ACC112 (cell line): Measurements from ENCODE around the gene HPCAL4.

Experiments
- H2AFZ ChIP-seq: fragments of 200-600 bp; sonication (generic); one replicate; pipeline ENCODE4 v1.6.0; 2017; ENCODE audit warnings: antibody characterized with exemption, low read length; ENCODE audit not compliant: unreplicated experiment
- H3K27ac ChIP-seq: fragments of 200-600 bp; sonication (generic); 2 replicates; pipeline ENCODE4 v1.5.1; 2014; ENCODE audit warnings: low read depth, mild to moderate bottlenecking, antibody characterized with exemption, low read length, moderate library complexity
- H3K27me3 ChIP-seq: fragments of 200-600 bp; sonication (generic); 2 replicates; pipeline ENCODE4 v1.6.1; 2014; ENCODE audit warnings: mild to moderate bottlenecking, antibody characterized with exemption, low read length, moderate library complexity, mixed read lengths; ENCODE audit not compliant: insufficient read depth
- H3K36me3 ChIP-seq: fragments of 200-600 bp; sonication (generic); 2 replicates; pipeline ENCODE4 v1.6.1; 2016; ENCODE audit warnings: mild to moderate bottlenecking, antibody characterized with exemption, low read length, moderate library complexity, mixed read lengths; ENCODE audit not compliant: insufficient read depth
- H3K4me1 ChIP-seq: fragments of 200-600 bp; sonication (generic); one replicate; pipeline ENCODE4 v1.6.1; 2016; ENCODE audit warnings: low read length, mixed read lengths; ENCODE audit not compliant: insufficient read depth, unreplicated experiment, control insufficient read depth
- H3K4me3 ChIP-seq: fragments of 200-600 bp; sonication (generic); 2 replicates; pipeline ENCODE4 v1.5.1; 2014; ENCODE audit warnings: mild to moderate bottlenecking, low read depth, low read length
- H3K79me2 ChIP-seq: fragments of 200-600 bp; sonication (generic); one replicate; pipeline ENCODE4 v1.6.0; 2016; ENCODE audit warnings: low read length; ENCODE audit not compliant: control insufficient read depth, unreplicated experiment, insufficient read depth

Gene HPCAL4

DNA sequence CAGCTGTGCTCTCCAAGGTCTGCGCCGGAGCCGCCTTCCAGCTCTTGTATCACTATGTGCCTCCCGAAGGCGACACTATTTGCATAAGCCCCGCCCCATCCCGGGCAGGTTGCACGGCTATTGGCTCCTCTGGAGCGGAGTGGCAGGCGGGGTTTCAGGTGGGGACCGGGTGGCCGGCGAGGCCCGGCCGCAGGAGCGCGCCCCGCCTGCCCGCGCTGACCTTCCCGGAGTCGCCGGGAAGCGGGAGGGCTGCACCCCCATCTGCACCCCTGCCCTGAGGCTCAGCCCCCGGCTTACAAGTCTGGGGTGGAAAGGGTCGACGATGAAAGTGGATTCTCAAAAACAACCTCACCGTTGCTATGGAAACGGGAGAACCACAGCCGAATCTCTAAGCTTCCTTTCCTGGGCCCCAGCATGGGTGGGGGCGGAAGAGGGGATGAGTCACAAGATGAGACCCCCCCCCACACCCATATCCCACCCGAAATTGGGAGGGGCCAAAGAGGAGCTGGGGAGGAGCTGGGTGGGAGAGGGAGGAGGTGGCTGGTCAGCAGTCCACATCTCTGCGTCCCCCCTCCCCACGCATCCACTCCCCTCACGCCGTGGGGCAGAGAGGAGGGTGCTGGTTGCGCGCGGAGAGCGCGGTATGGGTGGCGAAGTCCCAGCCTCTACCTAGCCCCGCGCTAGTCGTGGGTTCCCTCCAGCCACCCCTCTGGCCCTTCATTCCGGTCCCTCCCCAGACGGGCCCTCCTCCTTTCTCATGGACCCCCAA, at the start of gene HPCAL4:
TSS of gene HPCAL4 (minus strand) at position 51 of the 769 bp plus-strand sequence. CDS start 6,830 bp downstream, outside the sequence.
- Histone ChIP-seq H3K79me2 (no peaks in the 10 kb centered on the region), H3K27ac (no peak within 1 kb of the TSS), H3K4me3 (peak within 1 kb of the TSS; percentile 66), H2AFZ (no peak within 1 kb of the TSS), H3K4me1 (no peaks in the 10 kb centered on the region), H3K27me3 (peaks cover 96% of the 10 kb centered on the region), H3K36me3 (no peaks in the 10 kb centered on the region)

DNA sequence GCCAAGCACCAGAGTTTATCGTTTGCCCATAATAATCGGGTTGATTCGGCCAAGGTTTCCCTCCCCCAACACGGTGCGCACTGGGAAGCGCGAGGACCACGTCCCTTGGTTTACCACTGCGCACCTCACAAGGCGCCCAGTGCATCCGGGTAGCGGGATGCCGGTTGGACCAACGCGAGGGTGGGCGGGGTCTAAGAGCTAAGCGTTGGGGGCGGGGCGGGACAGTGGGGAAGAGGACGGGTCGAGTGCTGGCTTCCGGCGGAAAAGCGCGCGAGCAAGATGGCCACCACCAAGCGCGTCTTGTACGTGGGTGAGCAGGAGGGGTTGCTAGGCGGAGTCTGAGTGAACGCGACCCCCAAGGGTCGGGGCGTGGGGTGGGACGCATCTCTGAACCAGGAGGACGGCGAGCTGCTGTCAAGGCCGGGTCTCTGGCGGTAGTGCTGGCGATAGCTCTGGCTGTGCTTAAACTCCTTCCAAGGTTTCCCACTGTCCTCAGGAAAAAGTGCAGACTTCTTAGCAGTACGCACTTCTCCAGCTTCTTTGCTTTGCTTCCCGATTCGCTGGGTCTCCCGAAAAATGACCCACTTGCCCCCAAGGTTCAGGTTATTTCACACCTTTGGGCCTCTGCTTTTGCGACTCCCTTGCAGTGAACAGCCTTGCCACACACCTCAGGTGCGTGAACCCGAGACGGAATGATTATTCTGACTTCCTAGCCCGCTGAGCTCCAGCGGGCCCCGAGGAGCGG, 47.6 kb upstream of the HPCAL4 start, which contains the start of gene PPIE:
TSS of gene PPIE (plus strand) at position 261 of the 745 bp plus-strand sequence. CDS start at position 280, 19 bp downstream.
- H3K36me3 ChIP-seq, result peaks cover 9% of the 10 kb centered on the region; the same call in 1 of the 2 replicates
- H3K27me3 ChIP-seq, result peaks cover 12% of the 10 kb centered on the region
- H3K4me3 ChIP-seq, result peak within 1 kb of the TSS; percentile 97
- peak within 1 kb of the TSS; percentile 89 for H2AFZ ChIP-seq
- H3K4me1 ChIP-seq, result peaks cover 27% of the 10 kb centered on the region
- peak within 1 kb of the TSS; percentile 18; the same call in 1 of the 2 replicates for H3K27ac ChIP-seq
- peaks cover 19% of the 10 kb centered on the region for H3K79me2 ChIP-seq

DNA sequence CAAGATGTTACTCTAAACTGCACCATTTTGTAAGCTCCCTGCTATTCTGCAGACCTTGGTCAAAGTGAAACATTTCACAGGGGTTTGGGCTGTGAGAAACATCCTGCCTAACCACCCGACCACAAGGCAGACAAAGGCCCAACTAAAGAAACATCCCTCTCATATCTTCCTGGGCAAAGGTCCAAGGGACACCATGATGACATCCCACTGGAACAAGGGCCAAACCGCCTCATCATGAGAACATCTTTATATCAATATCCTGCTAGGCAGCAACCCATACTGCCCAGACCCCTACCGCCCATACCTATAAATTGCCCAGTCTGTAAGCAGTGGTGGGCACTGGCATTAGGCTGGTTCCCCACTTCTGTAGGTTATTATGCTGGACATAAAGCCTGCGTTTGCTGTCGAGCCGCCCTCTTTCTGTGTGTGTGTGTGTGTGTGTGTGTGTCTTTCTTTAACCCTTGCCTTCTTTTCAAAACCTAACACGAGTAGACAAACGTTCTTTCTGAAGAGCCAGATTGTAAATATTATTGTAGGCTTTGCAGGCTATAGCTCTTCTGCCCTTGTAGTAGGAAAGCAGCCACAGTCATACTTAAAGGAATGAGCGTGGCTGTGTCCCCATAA, 46.4 kb upstream of the HPCAL4 start:
- Histone ChIP-seq H3K36me3 (peaks cover 9% of the 10 kb centered on the region; the same call in 1 of the 2 replicates), H3K27ac (no peak overlapping the region), H2AFZ (no peak overlapping the region), H3K27me3 (peaks cover 24% of the 10 kb centered on the region), H3K4me3 (no peak overlapping the region), H3K4me1 (peaks cover 27% of the 10 kb centered on the region), H3K79me2 (peaks cover 19% of the 10 kb centered on the region)

DNA sequence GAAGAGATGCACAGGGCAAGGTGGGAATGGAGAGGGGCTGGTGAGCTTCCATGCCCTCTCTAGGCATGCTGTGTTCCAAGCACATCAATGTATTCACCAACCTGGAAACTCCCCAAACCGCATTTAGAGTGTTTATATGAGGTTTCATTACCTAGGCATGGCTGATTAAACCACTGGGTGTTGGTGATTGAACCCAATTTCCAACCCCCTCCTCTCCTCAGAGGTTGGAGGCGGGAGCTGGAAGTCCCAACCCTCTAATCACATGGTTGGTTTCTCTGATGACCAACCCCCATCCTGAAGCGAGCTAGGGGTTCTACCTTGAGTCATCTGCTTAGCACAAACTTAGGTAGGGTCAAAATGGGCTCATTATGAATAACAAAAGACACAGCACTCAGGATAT, 44.5 kb upstream of the HPCAL4 start:
- Histone ChIP-seq H2AFZ (no peak overlapping the region), H3K4me1 (peaks cover 24% of the 10 kb centered on the region), H3K27me3 (peaks cover 35% of the 10 kb centered on the region)

DNA sequence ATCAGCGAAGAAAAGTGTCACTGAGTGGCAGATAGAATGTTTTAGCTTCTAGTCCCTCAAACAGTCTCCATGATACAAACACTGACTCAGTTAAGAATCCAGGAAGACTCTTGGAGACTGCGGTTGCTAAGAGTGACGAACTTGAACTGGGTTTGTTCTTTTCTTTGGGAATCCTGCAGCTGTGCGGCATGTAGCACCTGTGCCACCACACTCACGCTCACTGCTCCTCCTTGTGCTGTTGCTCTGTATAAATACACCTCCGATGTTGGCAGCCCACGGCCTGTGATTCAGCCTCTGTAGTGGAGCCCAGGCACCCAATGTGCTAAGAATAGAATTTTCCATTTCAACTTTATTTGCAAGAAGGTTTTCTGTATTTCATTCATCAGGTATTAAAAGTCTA, 41.9 kb upstream of the HPCAL4 start:
- H3K79me2 ChIP-seq, result no peaks in the 10 kb centered on the region
- no peak overlapping the region for H2AFZ ChIP-seq
- H3K36me3 ChIP-seq, result no peaks in the 10 kb centered on the region
- no peak overlapping the region for H3K27ac ChIP-seq
- H3K4me1 ChIP-seq, result peaks cover 8% of the 10 kb centered on the region
- no peak overlapping the region for H3K4me3 ChIP-seq
- peaks cover 35% of the 10 kb centered on the region for H3K27me3 ChIP-seq

More for the DNA sequence above, 44.5 kb upstream of the HPCAL4 start:
- Histone ChIP-seq H3K36me3 (no peaks in the 10 kb centered on the region), H3K4me3 (no peak overlapping the region), H3K79me2 (peaks cover 19% of the 10 kb centered on the region), H3K27ac (no peak overlapping the region)

DNA sequence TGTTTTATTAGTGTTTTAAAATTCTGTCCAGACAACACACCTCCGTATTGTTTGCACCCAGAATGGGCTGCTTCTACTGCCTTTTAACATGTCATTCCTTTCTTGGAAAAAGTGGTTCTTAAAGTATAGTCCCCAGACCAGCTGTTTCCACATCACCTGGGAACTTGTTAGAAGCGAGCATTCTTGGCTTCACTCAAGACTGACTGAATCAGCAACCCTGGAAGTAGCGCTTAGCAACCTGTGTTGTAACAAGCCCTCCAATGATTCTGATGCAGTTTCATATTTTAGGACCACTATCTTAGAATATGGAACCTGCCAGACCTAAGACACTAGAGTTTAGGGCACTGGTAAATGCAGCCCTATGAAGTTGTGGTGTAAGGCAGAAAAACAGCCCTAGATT, 41.5 kb upstream of the HPCAL4 start:
- Histone ChIP-seq H2AFZ (no peak overlapping the region), H3K27me3 (peaks cover 36% of the 10 kb centered on the region), H3K4me1 (peaks cover 7% of the 10 kb centered on the region), H3K36me3 (no peaks in the 10 kb centered on the region), H3K79me2 (no peaks in the 10 kb centered on the region), H3K4me3 (no peak overlapping the region), H3K27ac (no peak overlapping the region)

DNA sequence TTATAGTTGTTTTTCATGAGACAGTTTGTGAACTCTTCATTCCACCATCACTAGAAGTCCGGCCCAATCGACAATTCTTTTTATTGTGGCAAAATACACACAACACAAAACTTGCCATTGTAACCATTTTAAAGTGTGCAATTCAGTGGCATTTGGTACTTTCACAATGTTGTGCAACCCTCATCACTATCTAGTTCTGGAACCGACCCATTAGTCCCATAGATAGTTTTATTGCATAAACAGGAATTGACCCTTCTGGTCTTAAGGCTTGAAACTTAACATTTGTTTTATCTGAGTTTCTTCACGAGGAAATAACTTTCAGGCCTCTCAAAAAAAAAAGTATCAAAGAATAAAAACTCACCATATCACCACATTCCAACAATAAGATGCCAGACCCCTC, 38.6 kb upstream of the HPCAL4 start:
- H3K4me1 ChIP-seq, result no peaks in the 10 kb centered on the region
- no peaks in the 10 kb centered on the region for H3K36me3 ChIP-seq
- peaks cover 40% of the 10 kb centered on the region for H3K27me3 ChIP-seq
- no peak overlapping the region for H3K27ac ChIP-seq
- no peak overlapping the region for H3K4me3 ChIP-seq
- H2AFZ ChIP-seq, result no peak overlapping the region
- no peaks in the 10 kb centered on the region for H3K79me2 ChIP-seq

DNA sequence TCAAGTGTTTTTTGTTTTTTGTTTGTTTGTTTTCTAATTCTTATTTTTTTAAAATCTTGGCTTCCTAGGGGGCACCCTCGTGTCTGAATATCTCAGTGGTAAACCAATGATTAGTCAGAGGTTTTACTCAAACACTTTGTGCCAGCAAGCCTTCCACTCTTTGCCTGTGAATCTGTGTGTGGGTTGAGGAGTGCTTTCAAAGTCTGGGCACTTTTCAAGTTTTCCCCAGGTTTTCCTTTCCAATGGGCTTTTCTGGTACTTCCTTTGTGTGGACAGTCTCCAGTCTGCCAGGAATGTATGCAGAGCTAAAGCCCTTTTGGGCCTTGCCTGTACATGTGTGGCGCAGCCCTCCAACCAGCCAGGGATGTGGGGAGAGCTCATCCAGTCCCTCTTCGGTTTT, 37.8 kb upstream of the HPCAL4 start:
- Histone ChIP-seq H3K27me3 (peaks cover 36% of the 10 kb centered on the region), H3K4me3 (no peak overlapping the region), H2AFZ (no peak overlapping the region), H3K27ac (no peak overlapping the region), H3K4me1 (no peaks in the 10 kb centered on the region), H3K36me3 (no peaks in the 10 kb centered on the region), H3K79me2 (no peaks in the 10 kb centered on the region)

DNA sequence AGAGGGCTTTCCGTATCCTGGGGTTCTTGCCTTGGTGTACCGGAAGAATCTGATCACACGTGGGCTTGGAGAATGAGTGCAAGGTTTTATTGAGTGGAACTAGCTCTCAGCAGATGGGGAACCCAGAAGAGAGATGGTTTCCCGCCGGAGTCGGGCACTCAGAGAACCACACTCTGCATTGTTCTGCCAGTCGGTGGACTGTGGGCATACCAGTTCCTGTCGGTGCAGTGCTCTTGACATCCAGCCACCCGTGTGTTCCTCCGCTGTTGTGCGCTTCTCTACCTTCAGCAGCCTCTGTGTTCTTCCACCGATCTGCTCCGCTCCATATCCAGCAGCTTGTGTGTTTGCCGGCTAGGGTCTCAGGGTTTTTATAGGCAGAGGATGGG, 36.7 kb upstream of the HPCAL4 start:
- Histone ChIP-seq H3K36me3 (no peaks in the 10 kb centered on the region), H3K4me3 (no peak overlapping the region), H3K79me2 (no peaks in the 10 kb centered on the region), H3K4me1 (no peaks in the 10 kb centered on the region), H3K27me3 (peaks cover 26% of the 10 kb centered on the region), H3K27ac (no peak overlapping the region), H2AFZ (no peak overlapping the region)

DNA sequence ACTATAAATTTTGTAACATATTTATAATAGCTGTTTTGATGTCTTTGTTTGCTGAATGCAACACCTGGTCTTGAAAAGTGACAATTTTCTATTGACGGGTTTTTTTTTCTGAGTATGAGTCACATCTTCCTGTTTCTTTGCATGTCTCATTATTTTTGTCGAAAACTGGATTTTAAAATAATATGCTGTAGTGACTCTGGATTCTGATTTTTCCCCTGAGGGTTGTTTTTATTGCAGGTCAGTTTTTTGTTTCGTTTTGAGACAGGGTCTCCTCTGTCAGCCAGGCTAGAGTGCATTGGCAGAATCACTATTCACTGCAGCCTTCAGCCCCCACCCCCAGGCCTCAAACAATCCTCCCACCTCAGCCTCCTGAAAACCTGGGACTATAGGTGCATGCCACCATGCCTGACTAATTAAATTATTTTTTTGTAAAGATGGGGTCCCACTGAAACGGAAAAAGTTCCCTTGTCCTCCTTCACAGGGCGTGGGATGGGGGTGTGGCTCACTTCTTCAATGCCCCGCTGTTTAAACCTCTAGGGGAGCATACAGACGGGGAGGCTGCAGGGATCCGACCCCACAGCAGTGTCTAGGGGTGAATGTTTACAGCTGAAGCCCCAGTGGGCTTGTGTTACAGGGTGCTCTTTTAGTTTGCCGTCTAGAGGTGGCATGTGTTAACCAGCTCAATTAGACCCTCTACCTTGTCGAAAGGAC, 36.1 kb upstream of the HPCAL4 start:
- Histone ChIP-seq H3K4me1 (no peaks in the 10 kb centered on the region), H3K27ac (no peak overlapping the region), H2AFZ (no peak overlapping the region), H3K36me3 (no peaks in the 10 kb centered on the region), H3K4me3 (no peak overlapping the region), H3K79me2 (no peaks in the 10 kb centered on the region), H3K27me3 (peaks cover 21% of the 10 kb centered on the region)
